Measurements from ENCODE around the gene CEND1.

CEND1 gene

DNA sequence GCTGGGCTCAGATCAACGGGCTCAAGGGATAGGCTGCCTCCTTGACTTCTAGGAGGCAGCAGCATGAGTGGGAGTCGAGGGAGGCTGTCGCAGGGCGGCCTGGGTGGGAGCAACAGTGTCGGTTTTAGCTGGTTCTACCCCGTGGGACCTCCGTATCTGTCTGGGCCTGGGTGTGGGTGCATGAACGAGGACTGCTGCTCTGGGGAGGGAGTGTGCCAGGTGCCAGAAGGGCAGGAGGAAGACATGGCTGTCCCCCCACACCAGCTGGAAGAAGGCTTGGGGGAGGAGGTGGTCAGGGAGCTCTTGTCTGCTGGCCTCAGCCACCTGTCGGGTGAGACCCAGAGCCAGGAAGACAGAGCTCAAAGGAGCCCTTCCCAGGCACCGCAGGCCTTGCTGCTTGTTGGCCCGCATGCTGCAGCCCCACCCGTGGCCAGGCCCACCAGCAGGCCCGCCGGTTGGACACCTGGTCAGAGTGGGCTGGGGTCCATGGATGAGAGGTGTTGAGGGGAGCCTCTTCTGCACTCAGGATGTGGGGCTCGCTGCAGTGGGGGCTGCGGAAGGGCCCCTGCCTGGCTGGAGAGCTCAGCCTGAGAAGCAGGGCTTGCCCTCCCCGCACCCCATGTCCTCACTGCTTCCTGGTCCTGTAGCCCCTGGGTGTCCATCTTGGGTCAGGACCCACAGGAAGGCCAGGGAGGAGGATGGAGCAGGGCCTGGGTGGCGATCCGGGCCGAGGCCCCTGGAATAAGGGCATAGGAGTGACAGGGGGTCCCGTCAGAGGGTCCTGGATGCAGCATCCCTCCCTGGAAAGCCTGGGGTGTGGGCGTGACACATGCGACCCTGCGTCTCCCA, 3.4 kb downstream of the CEND1 start:
- intact Hi-C loops (cut with DNase I): no loop called here
- DNase-seq: no peak

DNA sequence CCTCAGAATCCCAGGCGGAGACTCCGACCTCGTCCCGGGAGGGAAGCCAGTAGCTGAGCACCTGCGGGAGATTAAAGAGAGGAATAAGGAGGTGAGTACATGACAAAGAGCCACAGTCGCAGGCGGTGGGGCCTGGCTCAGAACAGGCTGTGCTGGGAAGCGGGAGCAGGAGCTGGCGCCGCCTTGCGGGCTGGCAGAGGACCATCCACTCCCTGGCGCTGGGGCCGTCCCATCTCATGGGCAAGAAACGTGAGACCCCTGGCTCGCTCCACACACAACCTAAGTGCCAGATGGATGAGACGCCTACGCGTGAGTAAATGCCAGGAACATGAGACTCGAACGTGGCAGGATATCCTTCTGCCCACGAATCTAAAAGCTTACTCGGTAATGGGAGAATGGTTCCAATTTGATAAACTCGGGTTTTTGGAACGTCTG, 6.3 kb downstream of the CEND1 start:
- peak; percentile 75 to 98 (median 88) for DNase-seq

GRCh38 chr11:782264-783174, 7.4 kb downstream of the CEND1 start:
- DNase-seq: no peak
- intact Hi-C loops (cut with DNase I): no loop called here

More for the DNA sequence above, 6.3 kb downstream of the CEND1 start:
- intact Hi-C loops (cut with DNase I): no loop called here

- intact Hi-C loops (cut with DNase I): no loop called here
- no peak for DNase-seq
Measured at GRCh38 chr11:779955-780532, 9.8 kb downstream of the CEND1 start.

- intact Hi-C loops (cut with DNase I): no loop called here
Measured at GRCh38 chr11:778976-779954, 10.6 kb downstream of the CEND1 start.

GRCh38 chr11:777288-778255, 12.3 kb downstream of the CEND1 start, which contains the start of gene GATD1:
Gene GATD1, minus strand, starts transcription at chr11:777487. Its CDS starts 25 bp downstream, at chr11:777462.
- intact Hi-C loops (cut with DNase I): no loop called here
- DNase-seq: peak; percentile 83 to 98 (median 90)

More at GRCh38 chr11:778976-779954, 10.6 kb downstream of the CEND1 start:
- DNase-seq: no peak

GRCh38 chr11:776561-777287, 13.2 kb downstream of the CEND1 start:
- peak in 2 of 10 donors; percentile 27 to 79 for DNase-seq
- intact Hi-C loops (cut with DNase I): no loop called here

- DNase-seq: no peak
- intact Hi-C loops (cut with DNase I): no loop called here
Measured at GRCh38 chr11:776263-776560, 13.7 kb downstream of the CEND1 start.

- intact Hi-C loops (cut with DNase I): no loop called here
- peak in 2 of 10 donors; percentile 19 to 67 for DNase-seq
Measured at GRCh38 chr11:774873-775592, 14.9 kb downstream of the CEND1 start.

GRCh38 chr11:773830-774229, 16.1 kb downstream of the CEND1 start:
- peak in 1 of 10 donors; percentile 74 for DNase-seq
- intact Hi-C loops (cut with DNase I): no loop called here

DNA sequence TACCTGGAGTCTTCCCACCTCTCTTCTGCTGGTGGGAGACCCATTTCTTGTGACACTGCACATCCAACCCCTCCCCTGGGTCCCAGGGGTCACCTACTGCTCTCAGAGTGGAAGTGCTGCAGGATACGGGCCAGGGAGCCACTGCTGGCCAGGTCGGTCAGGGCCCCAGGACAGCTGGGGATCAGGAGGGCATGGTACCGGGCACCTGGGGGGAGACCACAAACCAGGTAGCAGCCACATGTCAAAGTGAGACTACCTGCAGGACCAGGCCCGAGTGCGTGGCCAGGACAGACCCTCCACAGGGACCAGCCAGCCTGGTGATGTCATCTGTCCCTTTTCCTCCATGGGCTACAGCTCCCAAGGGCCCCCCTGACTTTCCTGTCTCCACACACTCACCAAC, 16.5 kb downstream of the CEND1 start:
- intact Hi-C loops (cut with DNase I): no loop called here

GRCh38 chr11:772429-773390, 17.2 kb downstream of the CEND1 start:
- intact Hi-C loops (cut with DNase I): no loop called here
- DNase-seq: peak; percentile 83 to 99 (median 90)

More for the DNA sequence above, 16.5 kb downstream of the CEND1 start:
- DNase-seq: no peak

DNA sequence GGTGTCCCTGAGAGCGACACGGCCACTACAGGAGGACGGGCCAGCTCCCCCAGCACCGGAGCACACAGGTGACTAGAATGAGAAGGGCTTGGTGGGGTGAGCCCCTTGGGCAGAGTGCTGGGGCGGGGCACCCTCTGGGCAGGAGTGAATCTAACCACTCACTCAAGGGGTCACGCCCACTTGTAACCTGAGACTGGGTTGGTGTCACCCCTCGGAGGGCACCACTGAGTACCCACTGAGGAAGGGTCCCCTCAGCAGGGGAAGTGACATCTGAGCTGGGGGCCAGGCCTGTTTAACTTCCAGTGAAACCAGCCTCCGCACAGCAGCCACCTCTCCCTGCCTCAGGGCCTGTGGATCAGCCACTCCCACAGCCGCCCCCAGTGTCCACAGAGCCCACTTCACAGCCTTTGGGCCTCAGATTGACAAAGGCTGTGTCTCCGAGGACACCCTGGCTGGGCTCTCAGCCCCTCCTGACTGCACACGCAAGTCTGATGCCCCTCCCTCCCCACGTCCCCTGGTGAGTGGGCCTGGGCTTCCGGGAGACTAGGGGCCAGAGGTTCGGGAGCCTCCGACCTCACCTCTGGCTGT, 18.2 kb downstream of the CEND1 start:
- intact Hi-C loops (cut with DNase I): no loop called here
- DNase-seq: peak in 1 of 10 donors; percentile 79

- peak in 1 of 10 donors; percentile 83 for DNase-seq
- intact Hi-C loops (cut with DNase I): no loop called here
Measured at GRCh38 chr11:770642-771616, 19.0 kb downstream of the CEND1 start.

Measured in posterior cingulate gyrus (tissue), 11 donors.